Right renal pelvis (tissue), 4 donors: ENCODE results near the gene KNG1. TPM values are rescaled to one million over a fixed set of nuclear protein-coding genes. Genes with fewer than 3 reads are reported as not detected.
"Not testable (repeated sequence)": the region's sequence is repeated elsewhere in the genome, so short reads cannot be mapped to it uniquely, and the experiment has no call there.

Source experiments
- DNase-seq, 4 donors: peaks; one replicate each; pipeline ENCODE4 v3.0.0-alpha.2; 2013; ENCODE audit warnings: low read depth in 4 of 4, low spot score in 3 of 4, missing footprints in 1 of 4
- polyA plus RNA-seq, 4 donors: library from polyadenylated mRNA; unstranded; fragments of 120-200 nt; gene quantifications; one replicate each; pipeline ENCODE4 v1.2.1, GENCODE V29; 2013; ENCODE audit not compliant: insufficient read length in 4 of 4

KNG1 gene
- polyA plus RNA-seq, 4 donors: 146 to 179 (median 149) TPM

GRCh38 chr3:186708983-186709679 is 8.0 kb upstream of the KNG1 start:
- DNase-seq: no peak

GRCh38 chr3:186710694-186711093 is 6.5 kb upstream of the KNG1 start:
- not testable (repeated sequence) for DNase-seq

- DNase-seq: no peak
Measured at GRCh38 chr3:186713499-186713898, 3.7 kb upstream of the KNG1 start.

GRCh38 chr3:186719945-186720739 is 3.0 kb downstream of the KNG1 start:
- DNase-seq: no peak

GRCh38 chr3:186722457-186722856 is 5.3 kb downstream of the KNG1 start:
- no peak for DNase-seq

GRCh38 chr3:186724911-186725310 is 7.8 kb downstream of the KNG1 start:
- DNase-seq: no peak

- no peak for DNase-seq
Measured at GRCh38 chr3:186732169-186732766, 15.1 kb downstream of the KNG1 start.

GRCh38 chr3:186742618-186743380 is 25.6 kb downstream of the KNG1 start:
- no peak for DNase-seq

GRCh38 chr3:186743666-186744065 is 26.5 kb downstream of the KNG1 start:
- no peak for DNase-seq

GRCh38 chr3:186746008-186746407 is 28.8 kb downstream of the KNG1 start:
- no peak for DNase-seq

- no peak for DNase-seq
Measured at GRCh38 chr3:186750316-186750715, 33.2 kb downstream of the KNG1 start.

GRCh38 chr3:186751480-186751879 is 34.3 kb downstream of the KNG1 start:
- DNase-seq: no peak

GRCh38 chr3:186754006-186754405 is 36.8 kb downstream of the KNG1 start:
- DNase-seq: no peak

GRCh38 chr3:186754871-186755270 is 37.7 kb downstream of the KNG1 start:
- DNase-seq: no peak

GRCh38 chr3:186757214-186757613 is 40.1 kb downstream of the KNG1 start:
- no peak for DNase-seq

GRCh38 chr3:186757686-186758220 is 40.6 kb downstream of the KNG1 start:
- no peak for DNase-seq

GRCh38 chr3:186759231-186759930 is 42.2 kb downstream of the KNG1 start:
- DNase-seq: no peak

- DNase-seq: no peak
Measured at GRCh38 chr3:186760141-186760833, 43.1 kb downstream of the KNG1 start.

- no peak for DNase-seq
Measured at GRCh38 chr3:186760897-186761447, 43.8 kb downstream of the KNG1 start.
